ENCODE data around the gene CSHL1.

DNA sequence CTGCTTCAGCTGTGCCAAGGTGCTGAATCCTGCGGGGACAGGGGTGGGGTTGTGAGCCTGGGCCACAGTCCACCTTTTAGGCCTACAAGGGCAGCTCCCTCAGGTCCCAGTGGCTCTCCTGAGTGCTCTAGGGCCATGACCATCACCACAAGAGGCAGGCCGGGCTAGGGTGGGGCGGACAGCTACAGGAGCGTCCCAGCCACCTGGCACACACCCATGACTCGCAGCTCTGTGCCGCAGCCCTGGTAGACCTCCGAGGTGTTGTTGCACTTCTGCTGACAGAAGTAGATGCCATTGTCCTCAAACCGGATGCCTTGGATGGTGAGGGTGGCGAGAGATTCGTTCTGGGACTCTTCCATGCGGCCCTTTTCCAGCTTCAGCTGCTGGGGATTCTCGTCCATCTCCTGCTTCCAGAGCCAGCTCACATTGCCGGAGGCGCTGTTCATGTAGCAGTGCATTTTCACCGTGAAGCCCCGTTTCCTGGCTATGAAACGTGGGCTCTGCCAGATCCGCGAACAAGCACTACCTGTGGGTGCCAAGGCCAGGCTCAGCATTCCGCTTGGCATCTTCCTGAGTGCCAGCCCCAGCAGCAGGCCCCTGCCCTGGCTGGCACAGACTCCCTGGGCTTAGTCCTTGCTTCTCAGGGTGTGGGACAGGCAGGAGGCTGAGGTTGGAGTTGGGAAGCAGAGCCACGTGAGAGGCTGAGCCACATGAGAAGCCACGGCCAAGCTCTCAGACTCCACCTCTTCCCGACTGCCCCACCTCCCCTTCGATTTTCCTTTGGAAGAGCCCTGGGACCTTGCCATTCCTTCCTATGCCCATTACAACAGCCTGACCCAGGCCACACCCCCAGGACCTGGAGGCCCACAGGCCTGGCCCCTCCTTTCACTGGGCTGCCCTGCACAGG lies 19.1 kb upstream of the CSHL1 start:
- TF ChIP-seq EZH2 (IDR thresholded peaks at IDR 0.05; ENCODE audit: low read depth): no peak
- TF ChIP-seq, protein P1, sequence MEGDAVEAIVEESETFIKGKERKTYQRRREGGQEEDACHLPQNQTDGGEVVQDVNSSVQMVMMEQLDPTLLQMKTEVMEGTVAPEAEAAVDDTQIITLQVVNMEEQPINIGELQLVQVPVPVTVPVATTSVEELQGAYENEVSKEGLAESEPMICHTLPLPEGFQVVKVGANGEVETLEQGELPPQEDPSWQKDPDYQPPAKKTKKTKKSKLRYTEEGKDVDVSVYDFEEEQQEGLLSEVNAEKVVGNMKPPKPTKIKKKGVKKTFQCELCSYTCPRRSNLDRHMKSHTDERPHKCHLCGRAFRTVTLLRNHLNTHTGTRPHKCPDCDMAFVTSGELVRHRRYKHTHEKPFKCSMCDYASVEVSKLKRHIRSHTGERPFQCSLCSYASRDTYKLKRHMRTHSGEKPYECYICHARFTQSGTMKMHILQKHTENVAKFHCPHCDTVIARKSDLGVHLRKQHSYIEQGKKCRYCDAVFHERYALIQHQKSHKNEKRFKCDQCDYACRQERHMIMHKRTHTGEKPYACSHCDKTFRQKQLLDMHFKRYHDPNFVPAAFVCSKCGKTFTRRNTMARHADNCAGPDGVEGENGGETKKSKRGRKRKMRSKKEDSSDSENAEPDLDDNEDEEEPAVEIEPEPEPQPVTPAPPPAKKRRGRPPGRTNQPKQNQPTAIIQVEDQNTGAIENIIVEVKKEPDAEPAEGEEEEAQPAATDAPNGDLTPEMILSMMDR (conservative IDR thresholded peaks at IDR 0.05): no peak
